H9 (cell line): Measurements from ENCODE around the gene LIPH. TPM values are rescaled to one million over a fixed set of nuclear protein-coding genes. Genes with fewer than 3 reads are reported as not detected.

Source experiments
- DNase-seq: peaks from one replicate; pipeline ENCODE4 v3.0.0-alpha.2; 2017
- H2AFZ ChIP-seq: one replicate; pipeline ENCODE4 v1.6.1; 2013; ENCODE audit warnings: mild to moderate bottlenecking, low read length, control low read depth, moderate library complexity
- H2AK5ac ChIP-seq: 2 replicates; pipeline ENCODE4 v1.6.1; 2013; ENCODE audit warnings: low read length, control low read depth, mixed read lengths; ENCODE audit not compliant: insufficient read length
- H2BK120ac ChIP-seq: one replicate; pipeline ENCODE4 v1.6.1; 2013; ENCODE audit warnings: low read depth, mild to moderate bottlenecking, low read length, control low read depth, inconsistent platforms; ENCODE audit not compliant: poor library complexity, severe bottlenecking
- H2BK12ac ChIP-seq: 2 replicates; pipeline ENCODE4 v1.6.1; 2013; ENCODE audit warnings: low read length, control low read depth, mixed read lengths, low read depth; ENCODE audit not compliant: insufficient read length
- H2BK15ac ChIP-seq: 2 replicates; pipeline ENCODE4 v1.6.1; 2013; ENCODE audit warnings: low read depth, low read length, control low read depth
- H2BK20ac ChIP-seq: one replicate; pipeline ENCODE4 v1.6.1; 2013; ENCODE audit warnings: low read depth, mild to moderate bottlenecking, low read length, control low read depth, inconsistent platforms; ENCODE audit not compliant: poor library complexity, severe bottlenecking
- H2BK5ac ChIP-seq: 2 replicates; pipeline ENCODE4 v1.6.1; 2013; ENCODE audit warnings: low read length, control low read depth, mixed read lengths; ENCODE audit not compliant: insufficient read length
- H3K14ac ChIP-seq: 2 replicates; pipeline ENCODE4 v1.6.1; 2013; ENCODE audit warnings: low read length, control low read depth; ENCODE audit not compliant: insufficient read depth
- H3K18ac ChIP-seq: 2 replicates; pipeline ENCODE4 v1.6.1; 2013; ENCODE audit warnings: low read depth, mild to moderate bottlenecking, mixed read lengths, low read length, control low read depth; ENCODE audit not compliant: insufficient read length
- H3K23ac ChIP-seq: 2 replicates; pipeline ENCODE4 v1.6.1; 2013; ENCODE audit warnings: low read length, control low read depth, mixed read lengths, low read depth; ENCODE audit not compliant: insufficient read length
- H3K23me2 ChIP-seq: 2 replicates; pipeline ENCODE4 v1.6.1; 2013; ENCODE audit warnings: low read depth, mild to moderate bottlenecking, mixed read lengths, low read length, control low read depth; ENCODE audit not compliant: insufficient read length, poor library complexity, severe bottlenecking
- H3K27ac ChIP-seq: 2 replicates; pipeline ENCODE4 v1.5.1; 2013; ENCODE audit warnings: low read length, control low read depth, mixed read lengths, low read depth; ENCODE audit not compliant: insufficient read length
- H3K27me3 ChIP-seq: 2 replicates; pipeline ENCODE4 v1.6.1; 2013; ENCODE audit warnings: low read length, control low read depth, inconsistent platforms; ENCODE audit not compliant: insufficient read depth
- H3K4ac ChIP-seq: 2 replicates; pipeline ENCODE4 v1.6.1; 2013; ENCODE audit warnings: low read depth, mild to moderate bottlenecking, control low read depth, inconsistent platforms, low read length, moderate library complexity
- H3K4me1 ChIP-seq: 2 replicates; pipeline ENCODE4 v1.6.1; 2013; ENCODE audit warnings: low read length, control low read depth, inconsistent platforms; ENCODE audit not compliant: insufficient read depth
- H3K4me2 ChIP-seq: 2 replicates; pipeline ENCODE4 v1.6.1; 2013; ENCODE audit warnings: low read length, control low read depth, mixed read lengths; ENCODE audit not compliant: insufficient read length, insufficient read depth
- H3K56ac ChIP-seq: 2 replicates; pipeline ENCODE4 v1.6.1; 2013; ENCODE audit warnings: low read depth, mild to moderate bottlenecking, mixed read lengths, low read length, control low read depth; ENCODE audit not compliant: insufficient read length
- H3K79me1 ChIP-seq: 2 replicates; pipeline ENCODE4 v1.6.1; 2013; ENCODE audit warnings: low read depth, mild to moderate bottlenecking, moderate library complexity, low read length, control low read depth, inconsistent platforms; ENCODE audit not compliant: insufficient read depth, poor library complexity, severe bottlenecking
- H3K79me2 ChIP-seq: 2 replicates; pipeline ENCODE4 v1.6.1; 2013; ENCODE audit warnings: low read length, control low read depth, inconsistent platforms; ENCODE audit not compliant: insufficient read depth
- H3K9ac ChIP-seq: 2 replicates; pipeline ENCODE4 v1.6.1; 2013; ENCODE audit warnings: low read length, control low read depth, mixed read lengths; ENCODE audit not compliant: insufficient read length; ENCODE audit errors: extremely low read depth
- H3K9me3 ChIP-seq: one replicate; pipeline ENCODE4 v1.6.1; 2013; ENCODE audit warnings: low read depth, low read length, inconsistent platforms; ENCODE audit not compliant: control insufficient read depth
- H3T11ph ChIP-seq: one replicate; pipeline ENCODE4 v1.6.1; 2013; ENCODE audit warnings: mild to moderate bottlenecking, low read length, control low read depth, inconsistent platforms
- H4K20me1 ChIP-seq: one replicate; pipeline ENCODE4 v1.6.1; 2013; ENCODE audit not compliant: control insufficient read depth, insufficient read length, insufficient read depth
- H4K5ac ChIP-seq: 2 replicates; pipeline ENCODE4 v1.6.1; 2013; ENCODE audit warnings: low read depth, mild to moderate bottlenecking, mixed read lengths, low read length, control low read depth; ENCODE audit not compliant: insufficient read length
- H4K8ac ChIP-seq: replicated peaks from 2 replicates; pipeline ENCODE4 v1.6.1; 2013; ENCODE audit warnings: low read length, control low read depth, mixed read lengths, low read depth; ENCODE audit not compliant: insufficient read length
- H4K91ac ChIP-seq: 2 replicates; pipeline ENCODE4 v1.6.1; 2013; ENCODE audit warnings: low read depth, mild to moderate bottlenecking, moderate library complexity, mixed read lengths, low read length, control low read depth; ENCODE audit not compliant: insufficient read length
- H3K27ac Mint-ChIP-seq, 3 experiments: 2 replicates in 2 of 3; 3 replicates in 1 of 3; pipeline ENCODE4 v1.8.0; 2020 to 2021; ENCODE audit warnings: mixed read lengths in 3 of 3, mild to moderate bottlenecking in 1 of 3, moderate library complexity in 1 of 3
- H3K27me3 Mint-ChIP-seq: 2 replicates; pipeline ENCODE4 v1.8.0; 2021; ENCODE audit warnings: low read depth, mild to moderate bottlenecking, moderate library complexity, mixed read lengths
- H3K36me3 Mint-ChIP-seq, 3 experiments: 2 replicates in 2 of 3; 3 replicates in 1 of 3; pipeline ENCODE4 v1.8.0; 2020 to 2021; ENCODE audit warnings: low read depth in 3 of 3, mixed read lengths in 3 of 3; ENCODE audit not compliant: insufficient read depth in 1 of 3
- H3K4me1 Mint-ChIP-seq, 2 experiments: 2 replicates each; pipeline ENCODE4 v1.8.0; 2020; ENCODE audit warnings: mixed read lengths in 2 of 2
- H3K4me3 Mint-ChIP-seq, 2 experiments: 2 replicates in 1 of 2; 3 replicates in 1 of 2; pipeline ENCODE4 v1.8.0; 2020 to 2021; ENCODE audit warnings: mild to moderate bottlenecking in 2 of 2, mixed read lengths in 2 of 2, moderate library complexity in 1 of 2
- H3K9me3 Mint-ChIP-seq, 2 experiments: 2 replicates in 1 of 2; 3 replicates in 1 of 2; pipeline ENCODE4 v1.8.0; 2020; ENCODE audit warnings: mild to moderate bottlenecking in 2 of 2, mixed read lengths in 2 of 2, moderate library complexity in 1 of 2
- WGBS: extraction: QIAGEN DNeasy Blood & Tissue Kit; methylation state at CpG from one replicate; pipeline ENCODE4 v1.1.7; 2013; ENCODE audit warnings: missing lambda C conversion rate, low lambda C conversion rate, mixed read lengths; ENCODE audit not compliant: insufficient read length; ENCODE audit errors: extremely low coverage; 5-methylcytosine and 5-hydroxymethylcytosine counted together
- total RNA-seq: library from RNA; stranded (reverse); gene quantifications from 2 replicates; pipeline ENCODE4 v1.2.1, GENCODE V29; 2021
- TF ChIP-seq, protein P1 (sequence below): fragments of 200-600 bp; sonication (generic); conservative IDR thresholded peaks from 3 replicates; pipeline ENCODE4 v1.8.0; 2021; ENCODE audit warnings: antibody characterized with exemption, mild to moderate bottlenecking

Gene LIPH
- total RNA-seq, 1 experiment from 2014 or later = 0.17 TPM

DNA sequence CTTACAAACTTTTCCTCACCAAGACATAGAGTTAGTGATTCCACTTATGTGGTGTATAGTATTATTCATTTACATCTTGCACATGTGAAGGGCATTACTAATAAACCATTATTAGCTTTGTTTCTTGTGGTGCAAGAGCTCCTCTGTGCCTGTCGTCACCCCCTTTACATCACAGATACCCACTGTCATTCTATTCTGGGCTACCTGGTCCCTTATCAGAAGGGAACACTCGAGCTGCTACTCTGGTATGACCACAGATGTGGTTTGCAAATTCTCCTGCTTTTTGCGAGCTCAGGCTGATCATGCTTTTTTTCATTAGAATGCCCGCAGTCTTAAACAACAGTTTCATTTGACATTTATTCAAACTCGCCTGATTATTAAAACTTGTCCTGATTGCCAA, 19.8 kb upstream of the LIPH start:
- Histone ChIP-seq H2AK5ac (no peak overlapping the region), H2BK12ac (no peak overlapping the region), H3K56ac (no peak overlapping the region), H3K79me2 (no peaks in the 10 kb centered on the region), H3K79me1 (no peaks in the 10 kb centered on the region), H2AFZ (no peak overlapping the region), H3K23ac (no peak overlapping the region), H3K4me2 (no peak overlapping the region), H2BK5ac (no peak overlapping the region), H3K14ac (no peak overlapping the region), H3K4ac (no peak overlapping the region), H3K27ac (no peak overlapping the region), H2BK120ac (no peak overlapping the region), H3K18ac (no peak overlapping the region), H2BK20ac (no peak overlapping the region), H4K91ac (no peak overlapping the region), H4K8ac (no peak overlapping the region), H3T11ph (no peak overlapping the region), H3K27me3 (no peaks in the 10 kb centered on the region), H3K4me1 (no peaks in the 10 kb centered on the region), H2BK15ac (no peak overlapping the region), H4K5ac (no peak overlapping the region), H3K9me3 (peaks cover 10% of the 10 kb centered on the region), H3K9ac (no peak overlapping the region), H4K20me1 (no peaks in the 10 kb centered on the region), H3K23me2 (no peaks in the 10 kb centered on the region)
- H3K9me3 Mint-ChIP-seq = peaks cover 17 to 24% of the 10 kb centered on the region in 2 experiments
- no peak for DNase-seq
- no peaks in the 10 kb centered on the region; the same call in 1 of the 2 replicates for H3K27me3 Mint-ChIP-seq
- H3K27ac Mint-ChIP-seq = no peak overlapping the region
- no CpG with 5 or more reads among the region's 5 CpGs for WGBS
- no peak overlapping the region for H3K4me3 Mint-ChIP-seq
- peaks cover 7 to 21% (median 17%) of the 10 kb centered on the region in 3 experiments; a peak in 6 of 7 replicates for H3K36me3 Mint-ChIP-seq
- TF ChIP-seq, protein P1, sequence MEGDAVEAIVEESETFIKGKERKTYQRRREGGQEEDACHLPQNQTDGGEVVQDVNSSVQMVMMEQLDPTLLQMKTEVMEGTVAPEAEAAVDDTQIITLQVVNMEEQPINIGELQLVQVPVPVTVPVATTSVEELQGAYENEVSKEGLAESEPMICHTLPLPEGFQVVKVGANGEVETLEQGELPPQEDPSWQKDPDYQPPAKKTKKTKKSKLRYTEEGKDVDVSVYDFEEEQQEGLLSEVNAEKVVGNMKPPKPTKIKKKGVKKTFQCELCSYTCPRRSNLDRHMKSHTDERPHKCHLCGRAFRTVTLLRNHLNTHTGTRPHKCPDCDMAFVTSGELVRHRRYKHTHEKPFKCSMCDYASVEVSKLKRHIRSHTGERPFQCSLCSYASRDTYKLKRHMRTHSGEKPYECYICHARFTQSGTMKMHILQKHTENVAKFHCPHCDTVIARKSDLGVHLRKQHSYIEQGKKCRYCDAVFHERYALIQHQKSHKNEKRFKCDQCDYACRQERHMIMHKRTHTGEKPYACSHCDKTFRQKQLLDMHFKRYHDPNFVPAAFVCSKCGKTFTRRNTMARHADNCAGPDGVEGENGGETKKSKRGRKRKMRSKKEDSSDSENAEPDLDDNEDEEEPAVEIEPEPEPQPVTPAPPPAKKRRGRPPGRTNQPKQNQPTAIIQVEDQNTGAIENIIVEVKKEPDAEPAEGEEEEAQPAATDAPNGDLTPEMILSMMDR = no peak
- peaks cover 9 to 11% of the 10 kb centered on the region in 2 experiments for H3K4me1 Mint-ChIP-seq
